Hematopoietic multipotent progenitor cell (in vitro differentiated cells): Measurements from ENCODE around the gene SLC2A4RG. TPM values are rescaled to one million over a fixed set of nuclear protein-coding genes. Genes with fewer than 3 reads are reported as not detected.
"Not testable (repeated sequence)": the region's sequence is repeated elsewhere in the genome, so short reads cannot be mapped to it uniquely, and the experiment has no call there.

Experiments
- DNase-seq, 3 donors: peaks; one replicate each; pipeline ENCODE4 v3.0.0-alpha.2; 2011 to 2015; ENCODE audit warnings: low read depth in 2 of 3, low spot score in 2 of 3
- total RNA-seq: library from RNA; depleted of rRNA; stranded (reverse); fragments of >200 nt; gene quantifications from one replicate; pipeline ENCODE4 v1.2.3, GENCODE V29; 2012

SLC2A4RG gene
- total RNA-seq, 1 donor, result 14.3 TPM

DNA sequence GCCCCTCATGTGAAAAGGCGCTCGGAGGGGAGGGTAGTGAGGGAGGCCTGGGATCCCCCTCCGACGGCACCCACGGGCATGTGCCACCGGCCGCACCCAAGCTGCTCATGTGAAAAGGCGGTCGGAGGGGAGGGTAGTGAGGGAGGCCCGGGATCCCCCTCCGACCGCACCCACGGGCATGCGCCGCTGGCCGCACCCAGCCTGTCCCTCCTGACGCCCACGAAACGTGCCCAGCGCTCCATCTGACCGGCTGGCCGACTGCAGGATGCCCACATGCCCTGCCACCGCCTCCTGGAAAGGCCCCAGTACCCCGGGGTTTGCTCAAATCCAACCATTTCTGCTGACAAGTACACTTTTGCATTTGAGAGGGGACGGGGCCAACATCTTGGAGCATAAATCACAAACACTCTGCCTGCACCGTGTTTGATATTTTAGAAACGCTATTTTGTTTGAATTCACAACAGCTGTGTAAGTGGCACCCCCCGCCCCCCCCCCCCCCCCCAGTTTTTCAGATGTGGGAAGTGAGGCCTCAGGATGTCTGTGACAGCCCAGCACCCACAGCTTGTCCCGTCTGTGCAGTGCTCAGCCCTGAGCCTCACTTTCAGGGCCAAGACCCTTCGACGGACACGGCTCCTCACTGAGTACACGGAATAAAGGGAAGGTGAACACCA is 34.1 kb downstream of the SLC2A4RG start:
- no peak for DNase-seq

DNA sequence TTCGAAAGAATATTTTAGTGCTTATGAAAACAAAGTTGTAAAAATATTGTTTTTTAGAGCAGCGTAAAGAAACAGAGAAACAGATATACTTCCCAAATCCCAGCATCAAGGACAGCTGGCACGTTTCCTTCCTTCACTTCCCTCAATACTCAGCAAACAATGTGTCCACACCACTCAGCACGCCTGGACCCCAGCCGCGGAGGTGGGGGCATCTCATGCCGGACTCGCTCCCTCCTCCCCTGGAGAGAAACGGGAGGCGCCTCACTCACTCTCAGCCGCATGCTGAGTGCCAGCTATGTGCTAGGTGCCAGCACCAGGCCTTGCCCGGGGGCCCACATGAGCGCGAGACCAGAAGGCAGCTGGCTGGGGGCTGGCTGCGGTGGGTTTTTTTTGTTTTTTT is 34.7 kb downstream of the SLC2A4RG start:
- DNase-seq, result no peak

DNA sequence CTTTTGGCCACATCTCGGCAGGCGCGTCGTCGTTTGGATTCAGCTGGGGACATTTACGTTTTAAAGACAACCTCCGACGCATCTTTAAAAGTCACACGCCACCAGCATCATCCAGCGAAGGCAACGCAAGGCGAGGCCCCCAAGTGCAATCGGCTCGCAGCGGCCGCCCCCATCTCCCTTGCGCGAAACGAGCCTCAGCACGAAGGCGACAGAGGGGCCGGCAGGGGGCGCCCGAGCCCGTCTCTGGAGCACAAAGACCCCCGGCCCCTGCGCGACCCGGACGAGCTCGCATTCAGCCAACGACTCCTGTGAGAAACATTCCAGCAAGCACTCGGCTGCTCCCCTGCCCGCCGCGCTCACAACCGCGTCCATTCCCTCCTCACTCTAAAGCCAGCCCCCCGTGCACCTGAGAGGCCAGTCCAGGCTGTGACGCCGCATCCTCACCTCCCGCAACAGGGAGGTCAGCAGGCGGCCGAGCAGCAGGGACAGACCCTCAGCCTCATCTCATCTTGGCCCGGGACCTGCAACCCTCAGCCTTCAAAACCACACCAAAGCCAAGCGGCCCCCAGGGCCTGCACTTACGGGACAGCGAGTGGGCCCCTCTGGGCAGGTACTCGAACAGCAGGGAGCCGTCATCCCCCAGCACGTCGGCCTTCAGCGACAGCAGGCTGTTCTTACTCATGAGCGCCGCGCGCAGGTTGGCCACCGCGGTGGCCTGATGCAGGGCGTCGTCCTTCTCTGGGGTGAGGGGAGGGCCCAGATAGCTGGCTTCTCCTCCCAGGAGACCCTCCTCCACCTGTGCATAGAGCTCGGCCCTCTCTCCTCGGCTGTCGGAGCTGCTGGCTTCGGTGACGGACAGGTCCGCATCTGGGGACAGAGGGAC is 35.8 kb downstream of the SLC2A4RG start:
- peak in 2 of 3 donors; percentile 36 to 41 for DNase-seq

DNA sequence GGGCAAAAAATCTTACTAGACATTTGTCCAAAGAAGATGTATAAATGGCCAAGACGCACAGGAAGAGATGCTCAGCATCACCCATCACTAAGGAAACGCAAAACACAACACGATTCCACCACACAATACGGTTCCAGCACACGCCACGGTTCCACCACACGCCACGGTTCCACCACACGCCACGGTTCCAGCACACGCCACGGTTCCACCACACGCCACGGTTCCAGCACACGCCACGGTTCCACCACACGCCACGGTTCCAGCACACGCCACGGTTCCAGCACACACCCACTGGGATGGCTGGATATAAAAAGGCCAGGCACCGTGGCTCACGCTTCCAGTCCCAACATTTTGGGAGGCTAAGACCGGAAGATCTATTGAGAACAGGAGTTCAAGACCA is 37.3 kb downstream of the SLC2A4RG start:
- not testable (repeated sequence) for DNase-seq

DNA sequence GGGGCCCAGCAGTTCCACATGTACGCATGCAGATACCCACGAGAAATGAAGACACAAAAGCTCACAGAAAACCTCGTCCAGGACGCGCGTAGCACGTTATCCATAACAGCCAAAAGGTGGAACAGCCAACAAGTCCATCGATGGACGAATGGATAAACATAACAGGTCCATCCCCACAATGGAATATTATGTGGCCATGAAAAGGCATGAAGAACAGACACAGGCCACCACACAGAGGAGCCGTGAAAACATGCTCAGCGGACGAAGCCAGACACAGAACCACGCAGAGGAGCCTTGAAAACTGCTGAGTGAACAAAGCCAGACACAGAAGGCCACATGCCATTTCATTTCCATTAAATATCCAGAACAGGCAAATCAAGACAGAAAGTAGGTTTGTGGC is 38.0 kb downstream of the SLC2A4RG start:
- no peak for DNase-seq

DNA sequence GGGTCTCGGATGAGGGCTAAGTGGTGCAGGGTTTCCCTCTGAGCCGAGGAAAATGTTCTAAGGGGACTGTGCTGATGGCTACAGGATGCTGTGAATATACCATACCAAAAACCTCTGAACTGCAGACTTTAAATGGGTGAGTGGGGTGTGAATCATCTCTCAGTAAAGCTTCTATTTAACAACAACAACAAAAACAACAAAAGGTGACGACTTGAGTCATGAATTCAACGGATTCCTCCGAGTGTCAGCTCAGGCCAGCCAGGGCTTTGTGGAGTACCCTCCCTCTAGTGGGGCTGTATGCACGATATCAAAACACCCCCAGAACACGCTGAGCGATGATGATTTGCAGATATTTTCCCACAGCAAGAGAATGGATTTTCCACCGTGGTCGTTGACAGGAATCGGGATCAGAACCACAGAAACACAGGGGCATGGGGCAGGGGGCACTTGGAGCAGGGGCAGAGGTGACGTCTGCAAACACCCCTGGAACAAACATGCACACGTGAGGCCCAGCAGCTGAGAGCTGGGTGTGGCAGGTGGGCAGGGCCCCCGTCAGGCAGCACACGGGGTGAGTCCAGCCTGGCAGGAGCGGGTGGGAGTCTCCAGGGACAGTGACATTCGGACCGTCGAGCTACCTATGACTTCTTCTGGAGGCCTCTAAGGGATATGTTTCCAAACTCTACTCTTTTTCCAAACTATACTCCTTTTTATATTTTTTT is 38.6 kb downstream of the SLC2A4RG start:
- no peak for DNase-seq

DNA sequence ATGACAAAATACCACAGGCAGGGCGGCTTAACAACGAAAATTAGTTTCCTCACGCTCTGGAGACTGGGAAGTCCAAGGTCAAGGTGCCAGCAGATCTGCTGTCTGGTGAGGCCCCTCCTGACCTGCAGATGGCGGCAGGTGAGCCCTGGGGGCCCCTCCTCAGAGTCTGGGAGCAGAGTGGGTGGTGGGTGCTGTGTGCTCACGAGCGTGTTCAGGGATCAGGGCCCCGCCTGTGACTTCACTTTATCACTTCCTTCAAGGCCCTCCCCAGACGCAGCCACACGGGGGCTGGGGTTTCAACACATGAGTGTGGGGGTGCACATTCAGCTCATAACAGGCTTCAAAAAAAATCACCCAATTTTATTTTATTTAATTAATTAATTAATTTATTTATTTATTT is 39.3 kb downstream of the SLC2A4RG start:
- DNase-seq, result no peak

DNA sequence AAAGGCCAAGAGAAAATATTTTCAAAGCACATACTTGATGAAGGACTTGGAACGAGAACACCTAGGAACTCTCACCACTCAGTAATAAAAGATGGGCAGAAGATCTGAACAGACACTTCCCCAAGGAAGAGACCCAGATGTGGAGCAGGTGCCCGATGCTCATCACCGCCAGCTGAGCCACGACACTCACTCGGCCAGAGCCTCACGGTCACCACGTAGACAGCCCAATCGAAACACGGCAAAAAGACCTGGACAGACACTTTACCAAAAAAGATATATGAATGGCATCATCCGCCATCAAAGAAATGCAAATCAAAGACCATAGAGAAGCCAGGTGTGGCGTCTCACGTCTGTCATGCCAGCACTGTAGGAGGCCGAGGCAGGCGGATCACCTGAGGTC is 41.6 kb downstream of the SLC2A4RG start:
- DNase-seq, result no peak

DNA sequence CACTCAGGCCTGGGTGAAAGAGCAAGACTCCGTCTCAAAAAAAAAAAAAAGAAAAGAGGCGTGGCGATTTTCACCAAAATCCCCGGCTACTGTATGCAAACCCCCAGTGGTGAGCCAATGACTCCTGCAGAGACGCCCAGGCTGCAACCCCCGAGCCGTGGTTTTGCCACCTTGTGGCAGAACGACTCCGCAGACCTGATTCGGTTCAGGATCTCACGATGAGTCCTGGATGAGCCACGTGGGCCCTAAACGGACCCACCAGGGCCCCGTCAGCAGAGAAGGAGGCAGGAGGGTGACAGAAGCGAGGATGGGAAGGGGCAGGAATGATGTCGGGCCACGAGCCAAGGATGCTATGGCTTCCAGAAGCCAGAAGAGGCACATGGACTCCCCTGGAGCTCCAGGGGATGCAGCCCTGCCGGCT is 42.5 kb downstream of the SLC2A4RG start:
- DNase-seq, result no peak

DNA sequence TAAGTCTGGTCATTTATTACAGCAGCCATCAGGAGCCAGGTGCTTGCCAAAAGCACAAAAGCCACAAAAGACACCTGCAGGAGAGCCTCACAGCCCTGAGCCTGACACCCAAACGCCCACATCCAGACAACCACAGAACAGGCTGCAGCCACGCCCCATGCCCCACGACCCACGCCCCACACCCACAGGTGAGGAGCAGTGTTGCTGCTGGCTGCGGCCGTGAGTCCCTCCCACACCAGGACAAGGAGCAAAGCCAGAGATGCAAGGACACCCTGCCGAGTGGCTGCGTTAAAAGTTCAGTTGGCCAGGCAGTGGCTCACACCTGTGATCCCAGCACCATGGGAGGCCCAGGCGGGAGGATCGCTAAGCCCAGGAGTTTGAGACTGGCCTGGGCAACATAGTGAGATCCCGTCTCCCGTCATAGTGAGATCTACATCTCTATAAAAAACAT is 43.0 kb downstream of the SLC2A4RG start:
- no peak for DNase-seq

DNA sequence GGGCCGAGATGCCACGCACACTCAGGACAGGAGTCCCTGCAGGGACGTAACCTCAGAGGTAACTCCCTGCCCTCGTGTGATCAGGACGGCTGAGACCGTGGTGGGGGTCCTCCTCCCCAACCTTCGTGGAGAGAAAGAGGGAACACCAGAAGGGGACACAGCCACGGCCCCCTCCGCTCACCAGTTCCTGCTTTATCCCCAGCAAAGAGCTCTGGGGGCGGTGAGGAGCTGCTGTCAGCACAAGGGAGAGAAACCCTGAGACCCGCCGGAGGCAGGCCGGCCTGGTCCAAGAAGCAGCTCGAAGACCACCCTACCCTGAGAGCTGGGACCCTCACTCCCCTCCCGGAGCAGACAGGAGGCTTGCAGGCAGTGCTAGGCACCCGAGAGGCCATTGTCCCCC is 44.4 kb downstream of the SLC2A4RG start:
- DNase-seq, result no peak

DNA sequence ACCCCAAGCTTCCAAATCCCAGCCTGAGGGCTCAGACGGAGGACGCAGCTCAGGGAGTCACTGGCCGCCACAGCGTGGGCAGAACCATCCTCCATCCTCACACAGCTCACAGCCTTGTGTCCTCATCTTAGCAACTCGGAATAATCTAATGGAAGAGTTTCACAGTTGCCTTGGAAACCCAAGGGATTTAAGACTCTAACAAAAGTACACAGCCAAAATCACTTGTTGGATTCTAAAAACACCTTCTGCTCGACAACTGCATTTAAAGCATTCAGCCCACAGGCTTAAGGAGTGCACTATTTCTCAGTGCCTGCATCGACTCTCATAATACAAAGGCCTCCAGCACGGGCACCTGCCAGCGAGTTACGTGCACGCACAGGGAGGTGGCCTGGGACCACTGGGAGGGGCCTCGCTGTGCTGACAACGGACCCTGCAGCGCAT is 46.1 kb downstream of the SLC2A4RG start:
- no peak for DNase-seq

DNA sequence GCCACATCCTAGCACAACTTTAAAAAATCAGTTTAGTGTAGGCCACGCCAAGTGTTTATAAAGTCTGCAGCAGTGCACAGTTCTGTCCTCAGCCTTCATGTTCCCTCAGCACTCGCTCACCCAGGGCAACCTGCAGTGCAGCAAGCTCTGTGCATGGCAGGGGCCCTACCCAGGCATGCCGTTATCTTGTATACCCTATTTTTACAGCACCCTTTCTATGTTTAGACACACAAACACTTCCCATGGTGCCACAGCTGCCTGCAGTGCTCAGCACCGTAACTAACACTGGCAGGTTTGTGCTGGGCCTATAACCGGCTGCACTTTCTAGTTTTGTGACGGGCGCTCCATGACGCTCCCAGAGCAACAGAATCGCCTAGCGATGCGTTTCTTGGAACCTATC is 47.7 kb downstream of the SLC2A4RG start:
- DNase-seq, result no peak

DNA sequence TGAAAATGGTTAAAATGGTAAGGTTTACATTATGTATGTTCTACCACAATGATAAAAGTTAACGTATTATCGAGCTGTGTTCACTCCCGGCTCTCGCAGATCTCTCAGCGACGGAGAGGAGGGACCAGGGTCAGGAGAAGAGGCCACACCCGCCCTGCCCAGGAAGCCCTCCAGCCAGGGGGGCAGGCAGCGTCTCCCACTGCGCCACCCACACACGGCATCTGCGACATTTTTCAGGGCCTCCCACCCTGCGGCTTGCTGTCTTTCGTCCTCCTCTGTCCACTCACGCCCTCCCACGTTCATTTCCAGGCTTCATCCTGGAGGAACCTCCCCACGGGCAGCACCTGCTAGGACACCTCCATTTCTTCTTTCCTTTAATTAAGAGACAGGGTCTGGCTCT is 48.2 kb downstream of the SLC2A4RG start:
- no peak for DNase-seq

DNA sequence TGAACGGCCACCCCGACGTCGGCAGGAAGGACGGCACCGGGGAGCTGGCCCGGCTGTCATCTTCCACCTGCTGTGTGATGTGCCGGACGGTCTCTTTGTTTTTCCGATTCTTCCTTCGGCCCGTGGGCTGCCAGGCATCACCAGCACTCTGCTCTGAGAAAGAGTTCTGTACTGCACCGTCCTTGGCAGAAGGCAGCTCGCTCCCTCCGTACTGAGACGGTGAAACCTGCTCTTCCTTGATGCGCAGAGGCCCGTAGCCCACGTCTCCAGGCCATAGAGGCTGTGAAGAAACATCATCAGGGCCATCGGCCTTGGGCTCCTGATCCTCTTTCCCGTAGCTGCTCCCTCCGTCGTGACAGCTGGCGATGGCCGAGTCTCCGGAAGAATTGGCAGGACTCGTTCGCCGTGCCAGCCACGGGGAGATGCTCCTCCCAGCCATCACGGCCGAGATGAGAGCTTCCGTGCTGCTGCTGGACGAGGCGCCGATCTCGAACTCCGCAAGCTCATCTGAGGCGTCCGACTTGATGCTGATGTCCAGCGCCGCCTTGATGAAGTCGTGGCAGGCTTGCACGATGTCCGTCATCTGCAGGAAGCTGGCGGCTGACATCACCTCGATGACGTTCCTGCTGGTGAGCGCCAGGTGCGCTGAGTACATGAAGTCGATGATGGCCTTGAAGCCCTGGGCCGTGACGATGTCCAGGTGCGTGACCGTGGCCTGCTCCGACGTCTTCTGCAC is 50.4 kb downstream of the SLC2A4RG start:
- no peak for DNase-seq

DNA sequence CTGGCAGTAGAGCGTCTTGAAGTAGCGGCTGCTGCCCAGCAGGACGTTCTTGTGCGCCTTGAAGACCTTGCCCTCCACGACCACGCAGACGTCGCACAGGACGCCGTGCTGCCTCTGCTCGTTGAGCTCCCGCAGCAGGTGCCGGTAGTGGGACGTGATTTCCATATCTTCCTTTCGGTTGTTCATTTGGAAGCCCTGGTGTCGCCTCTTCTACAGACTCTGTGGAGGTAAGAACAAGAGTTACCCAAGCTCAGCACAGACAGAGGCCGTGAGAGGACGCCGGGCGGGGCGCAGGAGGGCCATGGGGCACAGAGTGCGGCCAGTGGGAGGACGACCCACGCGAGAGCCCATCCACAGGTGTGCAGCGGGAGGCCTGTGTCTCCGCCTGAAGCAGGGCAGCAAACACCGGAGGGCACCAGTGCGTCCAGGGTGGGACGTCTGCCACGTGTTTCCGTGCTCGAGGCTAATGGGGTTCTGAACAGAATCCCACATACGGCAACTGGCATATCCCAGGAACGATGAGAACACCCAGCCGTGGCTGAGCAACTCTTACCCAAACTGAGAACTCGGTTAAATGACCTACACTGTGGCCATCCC is 51.1 kb downstream of the SLC2A4RG start:
- no peak for DNase-seq

DNA sequence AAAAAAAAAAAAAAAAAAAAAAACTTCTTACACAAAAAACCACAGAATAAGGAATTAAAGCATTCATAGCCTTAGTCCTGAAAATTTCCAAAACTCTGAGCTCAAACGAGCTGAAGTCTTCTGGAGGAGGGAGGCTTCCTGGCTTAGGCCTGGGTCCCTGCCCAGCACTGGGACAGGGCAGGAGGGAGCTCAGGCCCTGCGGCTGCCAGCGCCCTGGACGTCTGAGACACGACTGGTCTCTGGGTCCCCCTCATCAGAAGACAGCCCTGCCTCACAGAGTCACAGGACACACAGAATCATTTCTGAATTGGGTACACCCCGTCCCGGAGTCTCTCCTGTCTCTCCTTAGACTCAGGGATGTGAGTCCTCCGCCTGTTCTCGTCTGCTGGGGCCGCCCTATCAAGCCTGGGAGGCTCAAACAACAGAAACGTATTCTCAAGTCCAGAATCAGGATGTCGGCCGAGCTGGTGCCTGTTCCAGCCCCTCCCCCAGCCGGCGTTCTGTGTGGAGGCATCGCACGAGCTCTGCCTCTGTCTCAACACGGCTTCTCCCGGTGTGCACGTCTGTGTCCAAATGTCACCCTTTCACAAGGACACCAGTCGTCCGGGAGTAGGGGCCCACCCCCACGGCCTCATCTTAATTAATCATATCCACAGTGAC is 52.1 kb downstream of the SLC2A4RG start:
- no peak for DNase-seq

DNA sequence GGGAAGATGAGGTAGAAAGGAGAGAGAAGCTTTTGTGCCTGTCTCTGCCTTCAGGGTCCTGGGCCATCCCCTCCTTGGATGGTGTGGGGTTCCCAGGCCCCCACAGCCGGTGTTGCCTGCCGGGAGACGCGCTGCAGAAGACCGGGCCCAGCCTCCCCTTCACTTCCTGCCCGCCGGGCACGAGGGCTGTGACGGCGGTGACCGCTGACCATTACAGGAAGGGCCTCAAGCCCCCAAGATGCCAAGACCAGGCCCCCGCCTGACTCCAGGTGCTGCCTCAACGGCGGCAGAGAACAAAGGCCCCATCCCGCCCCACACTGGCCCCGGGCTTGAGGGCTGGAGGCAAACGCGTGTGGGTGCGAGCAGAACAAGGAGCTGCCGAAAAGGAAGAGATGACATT is 53.3 kb downstream of the SLC2A4RG start:
- no peak for DNase-seq
